NCI-H146 treated with DMSO at 0.1 percent for 48 hours (cell line): Measurements from ENCODE around the gene GIPR.
A peak's percentile ranks its signal among the peaks of the same experiment; 100 is the strongest.

Experiments
- DNase-seq: peaks from one replicate; lab custom pipeline; 2025; ENCODE audit not compliant: unreplicated experiment; lab: John Stamatoyannopoulos, UW

Gene GIPR

DNA sequence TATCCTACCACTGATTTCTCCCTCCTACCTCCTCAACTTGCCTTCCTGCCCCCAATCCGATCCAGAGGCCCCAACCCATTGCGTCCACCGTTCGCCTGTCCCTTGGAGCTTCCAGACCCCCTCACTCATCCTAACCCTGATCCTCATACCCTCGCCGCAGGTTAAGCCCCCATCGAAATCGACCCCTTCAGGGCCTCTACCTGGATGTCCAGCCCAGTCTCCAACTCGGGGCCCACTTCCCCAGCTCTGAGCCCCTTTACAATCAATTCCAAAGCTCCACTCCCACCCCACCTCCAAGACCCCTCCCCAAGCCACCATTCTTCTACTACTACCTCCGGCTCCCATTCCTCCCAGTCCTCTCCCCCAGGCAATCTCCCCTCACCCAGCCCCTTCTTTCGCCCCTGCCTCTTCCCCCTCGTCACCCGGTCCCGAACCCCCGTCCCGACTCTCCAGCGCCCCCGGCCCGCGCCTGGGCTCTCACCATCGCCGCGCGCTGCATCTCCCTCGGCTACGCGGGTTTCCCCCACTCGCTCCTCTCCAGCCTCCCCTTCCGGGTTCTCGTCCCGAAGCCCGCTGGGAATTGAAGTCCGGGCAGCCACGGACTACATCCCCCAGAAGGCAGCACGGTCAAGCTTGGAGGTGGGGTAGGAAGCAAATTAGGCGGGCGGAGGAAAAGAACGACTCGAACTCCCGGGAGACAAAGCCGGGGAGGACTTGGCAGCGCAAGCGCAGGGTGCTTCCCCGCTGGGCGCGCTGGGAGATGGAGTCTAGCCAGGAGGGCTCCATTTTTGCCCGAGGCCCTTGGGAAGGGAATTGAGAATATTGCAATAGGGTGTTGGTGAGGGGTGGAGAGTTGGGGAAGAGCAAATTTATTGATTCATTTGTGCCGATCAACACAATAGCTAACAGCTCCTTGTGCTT lies 62.6 kb downstream of the GIPR start, which contains the start of gene FBXO46:
FBXO46 (minus strand) TSS at position 529 of the 921 bp plus-strand sequence. CDS start 17,401 bp downstream, outside the sequence.
- peak; percentile 99 for DNase-seq
